ENCODE data around the gene DENND1A. TPM values are rescaled to one million over a fixed set of nuclear protein-coding genes. Genes with fewer than 3 reads are reported as not detected.

The DENND1A gene
- total RNA-seq, 6 experiments from 2014 or later = 13.9 to 22.6 (median 16.3) TPM

GRCh38 chr9:123614306-123615263 is 315.3 kb downstream of the DENND1A start:
- Histone ChIP-seq H3K4me1 (no peaks in the 10 kb centered on the region), H3K27me3 (no peaks in the 10 kb centered on the region), H3K27ac (no peak overlapping the region), H3K36me3 (no peaks in the 10 kb centered on the region), H3K9me3 (no peaks in the 10 kb centered on the region), H3K4me3 (no peak overlapping the region)
- DNase-seq (no peak), ATAC-seq (no peak)
- intact Hi-C loops (cut with DNase I) = no loop called here
- WGBS (ENCODE audit: insufficient coverage, low coverage, low lambda C conversion rate, missing lambda C conversion rate) = 81% methylated on average over 10 of the region's 11 CpGs
- TF ChIP-seq CTCF (IDR thresholded peaks at IDR 0.05) (no peak), POLR2A (IDR thresholded peaks at IDR 0.05) (no peak)

- ATAC-seq = no peak
- Histone ChIP-seq H3K27ac (no peak overlapping the region), H3K9me3 (no peaks in the 10 kb centered on the region), H3K27me3 (no peaks in the 10 kb centered on the region), H3K4me1 (peaks cover 0 to 6% (median 0%) of the 10 kb centered on the region in 4 donors), H3K36me3 (no peaks in the 10 kb centered on the region), H3K4me3 (no peak overlapping the region)
- whole genome bisulfite sequencing (ENCODE audit: insufficient coverage, low coverage, low lambda C conversion rate, missing lambda C conversion rate) = 63% methylated on average over 1 of the region's 1 CpG
- intact Hi-C loops (cut with DNase I) = no loop called here
- TF ChIP-seq POLR2A (IDR thresholded peaks at IDR 0.05) (no peak), CTCF (IDR thresholded peaks at IDR 0.05) (no peak)
- DNase-seq = no peak
These were observed 318.7 kb downstream of the DENND1A start for GRCh38 chr9:123611226-123611625.

DNA sequence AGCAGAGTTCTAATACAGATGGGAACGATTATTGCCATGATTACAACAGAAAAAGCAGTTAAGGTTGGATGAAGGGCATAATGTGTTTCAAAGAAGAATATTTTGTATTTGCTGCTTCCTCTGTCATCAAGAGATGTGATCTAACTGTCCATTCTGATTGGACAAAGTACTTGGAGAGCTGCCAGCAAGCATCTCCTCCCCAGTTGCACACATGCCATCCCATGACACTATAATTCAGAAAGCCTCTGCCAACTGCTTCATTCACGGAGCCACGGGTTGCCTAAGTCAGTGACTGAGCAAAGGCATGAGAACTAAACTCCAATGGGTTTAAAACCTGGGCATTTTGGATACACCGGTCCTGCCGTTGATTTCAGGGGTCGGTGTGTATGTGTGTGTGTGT is 320.1 kb downstream of the DENND1A start:
- 93% methylated on average over 6 of the region's 6 CpGs for WGBS (ENCODE audit: insufficient coverage, low coverage, low lambda C conversion rate, missing lambda C conversion rate)

GRCh38 chr9:123608104-123608503 is 321.8 kb downstream of the DENND1A start:
- DNase-seq = no peak
- Histone ChIP-seq H3K4me3 (no peak overlapping the region), H3K9me3 (no peaks in the 10 kb centered on the region), H3K36me3 (no peaks in the 10 kb centered on the region), H3K4me1 (peaks cover 0 to 6% (median 0%) of the 10 kb centered on the region in 4 donors), H3K27me3 (no peaks in the 10 kb centered on the region), H3K27ac (no peak overlapping the region)
- TF ChIP-seq CTCF (IDR thresholded peaks at IDR 0.05) (no peak), POLR2A (IDR thresholded peaks at IDR 0.05) (no peak)
- no peak for ATAC-seq
- intact Hi-C loops (cut with DNase I) = no loop called here
- WGBS (ENCODE audit: insufficient coverage, low coverage, low lambda C conversion rate, missing lambda C conversion rate) = 88% methylated on average over 7 of the region's 9 CpGs

More for the DNA sequence above, 320.1 kb downstream of the DENND1A start:
- Histone ChIP-seq H3K4me3 (no peak overlapping the region), H3K27me3 (no peaks in the 10 kb centered on the region), H3K27ac (no peak overlapping the region), H3K9me3 (no peaks in the 10 kb centered on the region), H3K36me3 (no peaks in the 10 kb centered on the region), H3K4me1 (peaks cover 0 to 6% (median 0%) of the 10 kb centered on the region in 4 donors)
- intact Hi-C loops (cut with DNase I) = no loop called here
- ATAC-seq (no peak), DNase-seq (no peak)
- TF ChIP-seq CTCF (IDR thresholded peaks at IDR 0.05) = no peak

Data from right lobe of liver (tissue), 6 donors.